ENCODE measurements around the gene USH1G.

DNA sequence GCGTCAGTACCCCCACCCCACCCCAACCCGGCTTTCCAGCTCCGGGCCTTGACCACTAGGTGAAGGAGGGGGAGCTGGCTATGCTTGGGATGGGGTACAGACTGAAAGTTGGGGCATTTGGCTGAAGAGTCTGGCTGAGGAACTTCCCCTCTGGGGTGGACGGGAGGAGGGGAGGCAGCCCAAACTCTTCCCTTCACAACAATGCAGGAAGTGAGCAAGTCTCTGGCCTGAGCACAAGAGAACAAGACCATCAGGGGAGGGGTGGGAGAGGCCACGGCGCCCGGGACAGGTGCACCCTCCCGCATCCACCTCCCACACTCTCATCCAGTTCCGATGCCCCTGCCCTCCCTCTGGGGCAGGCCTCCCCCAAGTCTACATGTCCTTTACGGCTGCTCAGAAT lies 5.6 kb downstream of the USH1G start:
- TF ChIP-seq, protein P1, sequence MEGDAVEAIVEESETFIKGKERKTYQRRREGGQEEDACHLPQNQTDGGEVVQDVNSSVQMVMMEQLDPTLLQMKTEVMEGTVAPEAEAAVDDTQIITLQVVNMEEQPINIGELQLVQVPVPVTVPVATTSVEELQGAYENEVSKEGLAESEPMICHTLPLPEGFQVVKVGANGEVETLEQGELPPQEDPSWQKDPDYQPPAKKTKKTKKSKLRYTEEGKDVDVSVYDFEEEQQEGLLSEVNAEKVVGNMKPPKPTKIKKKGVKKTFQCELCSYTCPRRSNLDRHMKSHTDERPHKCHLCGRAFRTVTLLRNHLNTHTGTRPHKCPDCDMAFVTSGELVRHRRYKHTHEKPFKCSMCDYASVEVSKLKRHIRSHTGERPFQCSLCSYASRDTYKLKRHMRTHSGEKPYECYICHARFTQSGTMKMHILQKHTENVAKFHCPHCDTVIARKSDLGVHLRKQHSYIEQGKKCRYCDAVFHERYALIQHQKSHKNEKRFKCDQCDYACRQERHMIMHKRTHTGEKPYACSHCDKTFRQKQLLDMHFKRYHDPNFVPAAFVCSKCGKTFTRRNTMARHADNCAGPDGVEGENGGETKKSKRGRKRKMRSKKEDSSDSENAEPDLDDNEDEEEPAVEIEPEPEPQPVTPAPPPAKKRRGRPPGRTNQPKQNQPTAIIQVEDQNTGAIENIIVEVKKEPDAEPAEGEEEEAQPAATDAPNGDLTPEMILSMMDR (IDR thresholded peaks at IDR 0.05; ENCODE audit: poor library complexity): no peak
- no peak for TF ChIP-seq EZH2 (IDR thresholded peaks at IDR 0.05; ENCODE audit: borderline replicate concordance)
- TF ChIP-seq EZH2phosphoT487 (IDR thresholded peaks at IDR 0.05; ENCODE audit: low read depth, severe bottlenecking, unreplicated experiment): no peak

Measured in hepatocyte (in vitro differentiated cells).